Kidney tubule cell (primary cell): ENCODE results near the gene TUBA4A.
"Not testable (repeated sequence)": the region's sequence is repeated elsewhere in the genome, so short reads cannot be mapped to it uniquely, and the experiment has no call there.

Source experiments
- DNase-seq: peaks from one replicate; pipeline ENCODE4 v3.0.0-alpha.2; 2018; ENCODE audit warnings: low spot score

TUBA4A gene

DNA sequence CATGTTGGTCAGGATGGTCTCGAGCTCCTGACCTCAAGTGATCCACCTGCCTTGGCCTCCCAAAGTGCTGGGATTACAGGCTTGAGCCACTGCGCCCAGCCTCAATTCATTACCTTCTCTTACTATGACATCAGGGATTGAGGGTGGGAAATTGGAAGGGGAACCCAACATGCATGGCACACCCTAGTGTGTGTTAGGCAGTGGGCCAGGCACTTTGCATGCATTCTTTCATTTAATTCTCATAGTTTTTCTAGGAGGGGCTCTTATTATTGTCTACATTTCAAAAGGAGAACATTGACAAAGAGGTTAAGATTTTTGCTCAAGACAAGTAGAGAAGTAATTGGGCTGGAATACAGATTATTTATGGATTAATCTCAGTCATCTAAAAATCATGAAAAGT, 14.6 kb upstream of the TUBA4A start:
- DNase-seq = no peak

DNA sequence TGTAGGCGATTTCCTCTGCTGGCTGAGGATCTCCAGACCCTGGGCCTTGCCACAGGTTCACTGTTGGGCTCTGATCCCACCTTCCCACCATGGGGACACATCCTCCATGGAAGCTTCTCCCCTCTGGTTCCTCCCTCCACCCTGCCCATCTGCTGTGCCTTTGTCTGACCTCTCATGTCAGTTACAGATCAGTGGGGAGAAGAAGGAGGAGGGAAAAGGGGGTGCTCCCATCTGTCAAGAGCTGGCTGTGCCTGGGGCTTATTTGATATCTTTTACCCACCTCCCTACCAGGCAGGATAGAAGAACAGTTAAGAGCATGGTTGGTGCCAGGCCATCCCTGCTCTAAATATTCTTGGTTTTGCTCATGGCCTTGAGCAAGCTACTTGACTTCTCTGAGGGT, 13.2 kb upstream of the TUBA4A start:
- DNase-seq = no peak

DNA sequence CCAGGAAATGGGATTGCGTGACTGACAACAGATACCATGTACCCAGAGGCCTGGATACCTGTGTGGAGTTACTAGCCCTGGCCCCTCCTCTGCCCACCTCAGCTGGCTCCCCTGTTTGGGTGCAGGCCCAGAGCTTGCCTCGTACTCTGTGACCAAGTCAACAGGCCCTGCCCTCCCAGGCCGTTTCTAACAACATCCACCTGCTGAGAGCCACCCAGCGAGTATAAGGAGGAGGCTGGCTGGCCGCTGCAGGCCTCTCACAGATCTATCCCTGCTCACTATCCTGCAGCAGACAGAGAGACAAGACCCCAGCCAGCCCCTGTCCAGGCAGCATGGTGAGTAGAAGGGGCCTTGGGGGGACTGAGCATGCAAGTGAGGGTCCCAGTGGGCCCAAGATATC, 12.5 kb upstream of the TUBA4A start:
- no peak for DNase-seq

DNA sequence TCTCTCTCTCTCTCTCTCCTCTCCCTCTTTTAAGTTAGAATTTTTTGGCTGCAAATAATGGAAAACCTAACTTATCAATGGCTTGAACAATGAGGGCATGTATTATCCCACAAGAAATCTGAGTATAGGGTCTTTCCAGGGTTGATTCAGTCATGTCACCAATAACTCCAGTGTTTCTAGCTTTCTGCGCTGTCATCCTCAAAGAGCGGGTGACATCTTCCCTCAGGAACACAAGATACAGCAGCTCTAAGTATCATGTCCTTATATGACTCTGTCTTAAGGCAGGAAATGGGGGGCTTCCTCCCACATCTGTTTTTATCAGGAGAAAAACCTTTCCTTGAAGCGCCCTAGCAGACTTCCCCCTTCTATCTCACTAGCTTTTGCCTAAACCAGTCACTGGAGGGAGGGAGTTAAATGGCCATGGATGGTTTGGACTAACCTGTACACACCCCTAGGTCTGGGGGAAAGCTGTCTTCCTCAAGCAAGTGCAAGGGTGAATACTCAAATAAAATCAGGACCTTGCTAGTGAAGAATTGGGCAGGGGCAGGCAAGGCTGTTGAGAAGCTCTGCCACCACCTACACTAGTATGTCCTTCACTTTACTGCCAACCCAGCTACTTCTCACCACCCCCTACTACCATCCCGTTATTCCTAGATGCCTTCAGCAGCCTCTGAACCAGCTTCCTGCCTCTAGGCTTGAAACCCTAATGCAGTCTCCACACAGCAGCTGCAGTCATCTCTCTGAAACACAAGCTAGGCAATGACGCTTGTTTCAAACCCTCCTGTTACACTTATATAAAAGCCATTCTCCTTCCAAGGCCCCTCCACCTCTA, 7.5 kb upstream of the TUBA4A start:
- no peak for DNase-seq

DNA sequence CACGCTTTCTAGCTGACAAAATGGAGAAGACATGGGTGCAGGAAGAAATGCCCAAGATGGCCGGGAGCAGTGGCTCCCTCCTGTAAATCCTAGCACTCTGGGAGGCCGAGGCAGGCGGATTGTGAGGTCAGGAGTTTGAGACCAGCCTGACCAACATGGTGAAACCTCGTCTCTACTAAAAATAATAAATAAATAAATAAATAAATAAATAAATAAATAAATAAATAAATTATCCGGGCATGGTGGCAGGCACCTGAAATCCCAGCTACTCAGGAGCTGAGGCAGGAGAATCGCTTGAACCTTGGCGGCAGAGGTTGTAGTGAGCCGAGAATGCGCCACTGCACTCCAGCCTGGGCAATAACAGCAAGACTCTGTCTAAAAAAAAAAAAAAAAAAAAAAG, 5.2 kb upstream of the TUBA4A start:
- not testable (repeated sequence) for DNase-seq

DNA sequence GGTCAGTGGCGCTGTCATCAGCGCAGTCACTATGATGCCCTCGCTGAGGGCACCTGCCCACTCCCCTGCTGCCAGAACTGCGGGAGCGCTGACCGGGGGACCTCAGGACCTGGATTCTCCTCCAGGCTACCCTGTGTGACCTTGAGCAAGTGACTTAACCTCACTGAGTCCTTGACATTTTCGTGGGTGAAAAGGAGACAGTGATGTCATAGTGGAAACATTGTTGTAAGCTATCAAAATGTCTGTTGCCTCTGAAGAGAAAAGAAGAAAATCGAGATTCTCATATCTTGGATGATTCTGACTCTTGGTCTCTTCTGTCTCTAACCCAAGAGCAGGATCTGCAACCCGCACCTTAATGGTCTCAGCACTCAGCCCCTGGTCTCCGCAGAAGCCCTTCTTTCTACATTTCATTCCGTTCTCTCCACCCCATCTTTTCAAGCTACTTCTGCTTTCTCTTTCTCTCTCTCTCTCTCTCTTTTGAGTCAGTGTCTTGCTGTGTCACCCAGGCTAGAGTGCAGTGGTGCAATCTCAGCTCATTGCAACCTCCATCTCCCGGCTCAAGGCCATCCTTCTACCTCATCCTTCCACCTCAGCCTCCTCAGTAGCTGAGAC, 978 bp upstream of the TUBA4A start:
- peak; percentile 16 for DNase-seq

DNA sequence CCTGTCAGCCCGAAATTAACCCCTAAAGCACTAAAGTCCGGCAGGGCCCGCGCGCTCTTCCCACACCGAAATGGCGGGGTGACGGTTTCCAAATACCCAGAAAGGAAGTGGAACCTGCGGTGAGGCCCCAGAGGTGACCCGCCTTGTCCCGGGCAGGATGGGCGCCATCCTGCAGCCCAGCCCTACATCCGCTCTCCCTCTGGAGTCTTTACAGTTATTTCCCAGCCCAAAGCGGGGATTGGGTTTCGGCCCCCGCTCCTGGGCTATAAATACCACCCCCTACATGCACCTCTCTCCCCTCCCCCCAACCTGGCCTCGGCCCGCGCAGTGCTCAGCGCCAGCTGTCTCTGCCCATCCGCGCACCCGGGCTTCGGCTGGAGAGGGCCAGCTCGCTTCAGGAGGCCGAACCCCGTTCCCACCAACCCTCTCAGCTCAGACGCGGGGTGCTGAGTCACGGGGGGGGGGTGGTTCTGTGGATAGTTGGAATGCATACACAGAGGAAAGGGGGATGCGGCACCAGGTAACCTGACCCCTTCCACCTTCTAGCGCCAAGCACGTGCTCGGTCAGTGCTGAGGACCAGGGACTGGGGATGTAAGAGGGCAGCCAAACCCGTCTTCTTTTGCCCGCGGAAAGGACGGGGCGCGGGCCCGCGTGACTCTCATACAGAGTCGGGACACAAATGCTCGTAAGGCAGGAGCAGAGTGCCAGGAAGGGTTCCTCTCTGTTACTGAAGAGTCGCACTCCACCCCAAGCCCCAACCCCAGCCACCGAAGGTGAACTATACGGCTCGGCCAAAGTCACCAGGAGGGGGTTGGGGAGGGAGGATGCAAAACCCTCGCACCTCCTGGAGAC, 592 bp downstream of the TUBA4A start, which contains the start of gene TUBA4B:
Gene TUBA4B (plus strand): TSS at position 344 of the 853 bp plus-strand sequence. CDS start 165 bp downstream, at position 509.
- peak; percentile 73 for DNase-seq

DNA sequence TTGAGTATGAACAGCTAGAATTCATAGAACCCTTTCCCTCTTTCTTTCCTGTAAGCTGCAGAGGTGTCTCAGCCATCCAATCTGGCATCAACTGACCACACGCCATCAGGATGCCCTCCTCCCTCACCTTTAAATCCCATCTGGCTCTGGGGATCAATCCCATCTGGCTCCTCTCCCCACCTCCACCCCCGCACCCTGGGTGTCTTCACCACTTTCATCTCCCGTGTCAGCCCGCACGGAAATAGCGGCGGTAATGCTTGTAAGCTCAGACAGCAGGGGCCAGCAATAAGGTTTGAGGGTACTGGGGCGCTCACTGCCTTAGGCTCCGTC, 1.2 kb downstream of the TUBA4A start:
- no peak for DNase-seq

DNA sequence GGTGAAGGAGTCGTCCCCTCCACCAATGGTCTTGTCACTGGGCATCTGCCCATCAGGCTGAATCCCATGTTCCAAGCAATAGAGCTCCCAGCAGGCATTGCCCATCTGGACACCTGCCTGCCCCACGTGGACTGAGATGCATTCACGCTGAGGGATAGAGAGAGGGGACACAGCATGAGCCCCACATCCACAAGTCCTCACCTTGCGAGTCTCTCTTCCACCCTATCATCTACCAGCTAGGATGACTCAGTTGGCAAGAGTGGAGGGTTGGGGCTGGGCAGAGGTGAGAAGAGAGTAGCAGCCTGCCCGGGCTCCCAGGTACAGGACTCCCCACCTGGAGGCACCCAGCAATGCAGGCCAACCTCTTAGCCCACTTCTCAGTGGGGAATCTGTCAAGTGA, 1.6 kb downstream of the TUBA4A start:
- DNase-seq = peak; percentile 71

DNA sequence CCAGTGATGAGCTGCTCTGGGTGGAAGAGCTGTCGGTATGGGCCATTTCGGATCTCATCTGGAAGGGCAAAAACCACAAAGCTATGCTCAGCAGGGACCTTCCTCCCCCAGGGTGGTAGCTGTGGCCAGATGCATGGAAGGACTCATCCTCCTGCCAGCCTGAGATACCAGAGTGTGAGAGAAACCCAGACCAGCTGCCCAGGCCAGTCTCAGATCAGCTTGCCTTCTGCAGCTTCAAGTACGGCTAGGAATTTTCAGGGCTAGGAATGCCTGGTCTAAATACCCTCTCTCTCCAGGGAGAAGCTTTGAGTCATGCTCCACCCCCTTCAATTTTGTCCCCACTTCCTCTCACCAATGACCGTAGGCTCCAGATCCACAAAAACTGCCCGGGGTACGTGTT, 2.1 kb downstream of the TUBA4A start:
- DNase-seq = peak; percentile 35

DNA sequence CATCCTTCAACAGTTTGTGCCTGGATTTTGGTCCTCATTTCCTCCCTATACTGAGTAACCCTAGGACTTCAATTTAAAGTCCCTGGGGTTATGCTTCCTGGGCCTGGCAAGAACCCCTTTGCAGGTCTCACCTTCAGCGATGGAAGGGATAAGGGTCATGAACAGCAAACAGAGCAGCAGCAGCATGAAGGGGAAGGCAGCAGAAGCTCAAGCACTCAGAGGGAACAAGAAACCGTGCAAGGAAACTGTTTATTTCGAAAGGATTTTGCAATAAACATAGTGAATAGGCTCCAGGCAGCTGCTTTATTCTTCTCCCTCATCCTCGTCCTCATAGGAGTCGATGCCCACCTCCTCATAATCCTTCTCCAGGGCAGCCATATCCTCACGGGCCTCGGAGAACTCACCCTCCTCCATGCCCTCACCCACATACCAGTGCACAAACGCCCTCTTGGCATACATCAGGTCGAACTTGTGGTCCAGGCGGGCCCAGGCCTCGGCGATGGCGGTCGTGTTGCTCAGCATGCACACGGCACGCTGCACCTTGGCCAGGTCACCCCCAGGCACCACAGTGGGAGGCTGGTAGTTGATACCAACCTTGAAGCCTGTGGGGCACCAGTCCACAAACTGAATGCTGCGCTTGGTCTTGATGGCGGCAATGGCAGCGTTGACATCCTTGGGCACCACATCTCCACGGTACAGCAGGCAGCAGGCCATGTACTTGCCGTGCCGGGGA, 3.5 kb downstream of the TUBA4A start:
- DNase-seq = no peak

DNA sequence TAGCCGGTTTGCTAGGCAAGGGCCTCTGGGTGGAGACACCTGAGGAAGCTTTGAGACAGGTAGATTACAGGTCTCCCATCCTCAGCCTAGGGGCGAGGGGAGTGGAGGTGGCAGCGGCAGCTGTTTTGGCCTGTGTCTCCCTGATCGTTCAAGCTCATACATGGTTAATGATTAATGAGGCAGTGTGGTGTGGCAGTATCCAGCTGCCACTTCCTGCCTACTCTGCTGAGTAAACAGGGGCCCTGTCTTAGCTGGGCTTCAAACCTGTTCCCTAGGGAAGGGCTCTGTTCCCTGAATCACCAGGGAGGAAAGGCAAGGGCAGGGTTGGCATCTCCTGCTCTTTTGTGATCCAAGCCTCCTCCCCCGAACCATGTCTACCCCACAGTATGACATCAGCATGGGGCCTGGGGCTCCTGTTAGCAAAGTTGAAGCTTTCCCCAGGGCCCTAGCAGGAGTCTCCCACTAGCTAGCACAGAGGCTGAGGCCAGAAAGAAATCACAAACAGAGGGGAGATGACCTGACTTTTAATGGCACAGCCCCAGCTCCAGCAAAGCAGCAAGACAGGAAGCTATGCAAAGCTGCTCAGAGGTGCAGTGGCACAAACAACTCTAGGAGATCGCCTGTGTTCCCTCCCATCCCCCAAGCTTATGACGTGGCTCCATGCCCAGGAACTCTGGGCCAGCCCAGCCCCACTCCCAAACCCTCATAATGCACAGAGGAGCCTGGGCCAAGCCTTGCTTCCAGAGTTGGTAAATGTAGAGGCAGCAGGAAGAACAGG, 4.3 kb downstream of the TUBA4A start:
- DNase-seq = peak; percentile 98

DNA sequence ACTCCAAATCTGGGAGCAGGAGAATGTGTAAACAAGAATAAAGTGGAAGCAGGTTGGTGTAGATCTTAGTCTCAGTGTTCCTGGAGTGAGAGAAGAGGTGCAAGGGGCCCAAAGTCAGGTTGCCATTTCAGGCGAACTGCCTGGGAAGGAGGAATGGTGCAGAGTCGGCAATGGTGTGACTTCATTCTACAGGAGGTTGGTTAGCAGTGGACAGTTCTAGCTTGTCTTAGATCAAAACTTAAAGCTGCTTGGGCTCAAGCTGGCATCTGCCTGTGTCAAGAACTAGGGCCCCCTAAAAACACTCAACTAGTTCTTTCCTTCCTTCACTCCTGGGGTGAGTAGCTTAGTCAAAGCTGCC, 4.9 kb downstream of the TUBA4A start:
- no peak for DNase-seq

DNA sequence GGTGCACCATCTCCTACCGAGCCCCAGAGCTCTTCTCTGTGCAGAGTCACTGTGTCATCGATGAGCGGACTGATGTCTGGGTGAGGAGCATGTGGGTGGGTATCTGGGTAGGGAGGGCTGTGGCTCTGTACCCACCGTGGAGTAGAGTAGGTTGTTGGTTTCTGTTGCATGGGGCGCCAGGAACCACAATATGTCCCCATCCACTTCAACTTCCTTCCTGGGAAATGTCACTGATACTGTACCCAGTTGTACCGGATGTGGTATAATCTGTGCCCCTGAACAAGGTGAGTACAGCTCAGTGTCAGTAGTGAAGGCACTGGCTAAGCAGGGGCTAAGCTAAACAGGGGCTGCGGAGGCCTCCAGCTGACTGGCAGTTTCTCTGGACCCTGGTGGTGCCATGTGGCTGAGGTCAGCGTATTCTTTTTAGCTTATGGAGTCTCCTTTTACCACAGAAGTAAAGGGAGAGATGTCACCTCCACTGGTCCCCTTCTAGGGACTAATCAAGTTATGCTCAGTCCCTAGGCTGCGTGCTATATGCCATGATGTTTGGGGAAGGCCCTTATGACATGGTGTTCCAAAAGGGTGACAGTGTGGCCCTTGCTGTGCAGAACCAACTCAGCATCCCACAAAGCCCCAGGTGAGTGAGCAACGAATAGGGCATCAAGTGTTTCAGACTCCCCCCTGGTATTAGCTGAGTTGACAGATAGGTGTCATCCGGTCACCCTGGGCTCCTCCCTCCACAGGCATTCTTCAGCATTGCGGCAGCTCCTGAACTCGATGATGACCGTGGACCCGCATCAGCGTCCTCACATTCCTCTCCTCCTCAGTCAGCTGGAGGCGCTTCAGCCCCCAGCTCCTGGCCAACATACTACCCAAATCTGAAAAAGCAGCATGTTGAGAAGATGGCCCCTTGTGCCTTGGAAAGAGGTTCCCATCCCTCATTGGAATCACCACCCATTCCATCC, 5.8 kb downstream of the TUBA4A start:
- peak; percentile 30 for DNase-seq

DNA sequence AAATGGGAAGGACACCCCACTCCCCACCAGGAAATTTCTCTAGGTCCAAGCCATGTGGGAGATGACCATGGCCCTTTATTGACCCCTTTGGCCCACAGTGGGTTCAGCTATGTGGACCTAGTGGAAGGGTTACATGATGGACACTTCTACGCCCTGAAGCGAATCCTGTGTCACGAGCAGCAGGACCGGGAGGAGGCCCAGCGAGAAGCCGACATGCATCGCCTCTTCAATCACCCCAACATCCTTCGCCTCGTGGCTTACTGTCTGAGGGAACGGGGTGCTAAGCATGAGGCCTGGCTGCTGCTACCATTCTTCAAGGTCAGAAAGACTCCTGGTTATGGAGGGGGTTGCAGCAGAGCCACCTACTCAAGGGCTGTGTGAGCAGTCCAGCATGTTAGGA, 7.2 kb downstream of the TUBA4A start:
- no peak for DNase-seq

DNA sequence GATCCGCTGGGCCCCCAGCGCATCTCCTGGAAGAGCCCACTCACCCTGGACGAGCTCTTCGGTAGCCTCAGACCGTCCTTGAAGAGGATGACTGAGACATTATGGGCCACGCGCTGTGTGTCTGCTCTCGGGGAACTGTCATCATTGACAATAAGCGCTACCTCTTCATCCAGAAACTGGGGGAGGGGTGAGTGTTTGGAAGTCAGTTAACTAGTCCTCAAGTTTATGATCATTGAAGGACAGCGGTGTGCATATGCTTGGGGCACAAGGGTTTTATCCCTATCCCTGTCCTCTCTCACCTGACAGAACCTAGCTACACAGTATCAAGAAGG, 7.9 kb downstream of the TUBA4A start:
- DNase-seq = peak; percentile 25

DNA sequence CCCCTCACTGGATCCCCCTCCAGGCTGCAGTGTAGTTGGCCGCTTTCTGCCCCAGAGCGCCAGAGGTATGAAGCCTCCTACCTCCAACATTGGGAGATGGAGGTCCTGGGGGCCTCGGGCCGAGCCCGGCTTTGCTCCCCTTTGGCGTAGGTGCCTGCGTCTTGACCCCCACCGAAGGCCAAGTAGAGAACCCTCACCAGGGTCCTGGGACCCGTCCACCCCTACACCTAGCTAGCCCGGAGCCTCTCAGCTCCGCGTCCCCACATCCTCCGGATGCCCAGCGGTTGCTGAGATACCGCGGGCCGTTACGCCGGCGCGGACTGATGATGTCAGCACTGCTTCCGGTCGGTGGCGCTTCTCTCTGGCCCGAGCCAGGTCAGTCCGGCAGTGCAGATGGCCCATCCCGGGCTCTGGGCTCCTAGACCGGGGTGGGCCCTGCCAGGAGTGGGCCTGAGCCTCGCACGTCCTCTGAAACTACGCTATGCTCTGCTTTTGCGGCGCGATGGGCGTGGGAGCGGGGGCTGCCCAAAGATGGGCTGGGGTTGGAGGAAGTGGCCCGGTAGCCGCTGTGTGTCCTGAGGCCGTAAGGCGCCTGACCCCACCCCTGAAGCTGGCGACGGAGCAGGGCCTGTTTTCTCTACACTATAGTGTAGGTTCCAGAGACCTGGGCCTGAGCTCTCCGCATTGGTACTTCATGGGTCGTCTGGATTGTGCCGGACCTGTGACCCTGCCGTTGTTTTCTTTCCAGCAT, 8.4 kb downstream of the TUBA4A start, which contains the start of the genes GLB1L and STK16:
Gene GLB1L (minus strand): TSS at position 297 of the 751 bp plus-strand sequence. CDS start 1,871 bp downstream, outside the sequence.
Gene STK16 (plus strand): TSS at position 332 of the 751 bp plus-strand sequence. CDS start 521 bp downstream, outside the sequence.
- peak; percentile 94 for DNase-seq

DNA sequence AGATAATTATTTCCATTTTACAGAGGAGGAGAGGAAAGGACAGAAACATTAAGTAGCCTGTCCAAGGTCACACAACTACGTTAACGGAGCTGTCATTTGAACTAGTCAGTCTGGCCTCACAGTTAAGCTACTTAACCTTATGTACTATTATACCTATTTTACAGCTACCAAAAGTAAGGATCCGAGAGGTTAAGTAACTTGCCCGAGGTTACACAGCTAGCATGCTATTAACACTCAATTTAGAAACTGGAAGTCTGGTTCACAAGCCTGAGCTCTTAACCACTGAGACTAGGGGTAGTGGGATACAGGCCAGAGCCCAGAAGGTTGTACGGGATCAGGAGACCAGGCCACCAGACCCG, 8.9 kb downstream of the TUBA4A start:
- no peak for DNase-seq

DNA sequence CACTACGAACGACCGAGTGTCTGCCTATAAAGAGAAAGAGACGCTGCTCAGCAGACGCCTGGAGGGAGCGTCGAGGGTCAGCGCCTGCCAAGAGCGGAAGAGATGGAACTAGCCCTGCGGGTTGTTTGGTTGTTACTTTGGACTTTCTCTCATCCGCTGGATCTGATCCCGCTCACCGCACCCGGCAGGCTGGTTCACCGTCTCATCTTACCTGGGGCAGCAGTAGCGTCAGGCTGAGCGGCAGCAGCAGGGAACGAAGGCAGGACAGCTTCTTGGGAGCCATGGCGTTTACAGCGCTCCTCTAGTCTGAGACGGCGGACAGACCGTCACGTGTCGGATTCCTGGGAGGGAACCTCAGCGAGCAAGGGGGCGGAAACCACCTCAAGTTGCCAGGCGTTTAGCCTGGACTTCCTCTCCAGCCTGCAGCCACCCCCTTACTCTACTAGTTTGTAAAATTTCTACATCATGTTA, 10.4 kb downstream of the TUBA4A start:
- DNase-seq = peak; percentile 61
